Amygdala (tissue), 56 donors: Measurements from ENCODE around the gene C6orf89.

Experiments used
- DNase-seq, 56 donors: peaks; one replicate each; lab custom pipeline; 2025; lab: John Stamatoyannopoulos, UW

Gene C6orf89, protein sequence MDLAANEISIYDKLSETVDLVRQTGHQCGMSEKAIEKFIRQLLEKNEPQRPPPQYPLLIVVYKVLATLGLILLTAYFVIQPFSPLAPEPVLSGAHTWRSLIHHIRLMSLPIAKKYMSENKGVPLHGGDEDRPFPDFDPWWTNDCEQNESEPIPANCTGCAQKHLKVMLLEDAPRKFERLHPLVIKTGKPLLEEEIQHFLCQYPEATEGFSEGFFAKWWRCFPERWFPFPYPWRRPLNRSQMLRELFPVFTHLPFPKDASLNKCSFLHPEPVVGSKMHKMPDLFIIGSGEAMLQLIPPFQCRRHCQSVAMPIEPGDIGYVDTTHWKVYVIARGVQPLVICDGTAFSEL

DNA sequence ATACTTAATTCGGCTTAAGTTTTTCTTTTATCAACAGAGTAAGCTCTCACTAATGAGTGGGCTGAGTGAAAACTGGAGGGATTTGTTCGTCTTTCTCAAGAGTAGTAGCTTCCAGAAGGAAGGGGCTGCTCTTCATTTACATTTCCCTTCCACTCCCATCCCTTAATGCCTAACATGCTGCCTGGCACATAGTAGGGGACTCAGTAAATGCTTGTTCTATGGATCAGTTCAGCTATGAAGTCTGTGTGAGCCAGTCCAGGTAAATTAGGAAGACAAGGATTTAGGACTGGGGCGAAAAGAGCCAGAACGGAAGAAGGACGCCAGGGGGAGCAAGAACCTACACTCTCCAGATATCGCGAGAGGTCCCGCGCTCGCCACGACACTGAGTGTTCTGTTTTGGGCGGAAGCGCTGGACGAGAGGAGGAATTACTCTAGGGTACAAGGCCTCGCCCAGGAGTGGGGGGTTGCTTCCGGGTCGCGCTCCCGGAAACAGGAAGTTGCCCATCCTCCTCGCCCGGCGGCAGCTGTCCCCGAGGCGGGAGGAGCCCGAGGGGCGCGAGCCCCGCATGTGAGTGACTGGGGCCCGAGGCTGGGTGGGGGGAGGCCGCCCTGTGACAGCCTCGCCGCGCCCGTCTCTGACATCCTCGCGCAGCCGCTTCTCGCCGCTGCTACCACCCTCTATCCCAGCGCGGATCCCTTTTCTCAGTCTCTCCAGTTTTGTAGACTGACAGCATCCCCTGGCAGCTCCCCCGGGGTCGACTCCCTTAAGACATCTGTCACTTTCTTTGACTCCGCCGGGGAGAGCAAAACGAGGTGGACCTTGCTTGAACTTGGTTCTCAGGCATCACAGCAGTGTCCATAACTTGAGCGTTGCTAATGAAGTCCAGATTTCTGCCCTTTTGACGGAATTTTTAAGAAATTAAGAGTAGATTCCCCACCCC is at the start of gene C6orf89:
C6orf89 (plus strand) TSS at position 492 of the 941 bp plus-strand sequence. CDS start 13,493 bp downstream, outside the sequence.
- peak in 55 of 56 donors; percentile 71 to 99 (median 96) for DNase-seq

DNA sequence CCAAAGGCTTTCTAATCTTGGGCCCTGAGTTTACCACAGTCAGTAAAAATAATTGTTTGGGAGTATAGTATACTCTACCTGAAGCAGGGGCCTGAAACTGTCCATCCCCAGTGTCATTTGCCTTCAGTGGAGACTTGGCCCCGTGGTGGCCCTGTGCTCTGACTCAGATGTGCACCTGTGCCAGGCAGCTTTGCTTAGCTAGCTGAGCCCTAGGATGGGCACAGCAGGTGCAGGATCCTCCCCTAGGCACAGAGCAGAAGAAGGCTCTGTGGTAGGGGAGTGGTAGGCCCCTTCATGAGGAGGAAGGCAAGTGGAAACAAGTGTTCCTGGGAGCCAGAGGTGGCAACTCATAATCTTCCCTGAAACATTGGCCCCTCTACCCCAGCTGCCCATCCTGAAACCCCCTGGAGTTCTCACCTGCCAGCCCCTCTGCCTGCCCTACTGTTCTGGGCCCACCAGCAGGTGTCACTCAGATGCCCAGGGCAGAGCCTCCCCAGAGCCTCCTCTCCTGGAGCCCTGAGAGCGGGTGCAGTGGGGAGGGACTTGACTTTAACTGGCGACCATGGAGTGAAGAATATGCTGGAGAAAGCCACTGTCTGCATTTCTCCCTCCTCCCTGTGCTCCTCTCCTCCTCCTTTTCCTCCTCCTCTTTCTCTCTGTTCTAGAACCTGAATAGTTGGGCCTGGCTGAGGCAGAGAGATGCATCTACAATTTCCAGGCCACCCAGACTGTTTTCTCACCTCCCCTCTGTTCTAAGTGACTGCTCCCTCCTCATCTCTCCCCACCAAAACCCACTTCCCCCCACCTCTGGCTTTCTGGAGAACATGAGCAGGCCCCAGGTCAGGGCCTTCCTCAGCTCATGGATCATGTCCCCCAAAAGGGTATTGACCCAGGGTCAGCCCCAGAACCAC is 49.4 kb upstream of the C6orf89 start:
- DNase-seq, result no peak

DNA sequence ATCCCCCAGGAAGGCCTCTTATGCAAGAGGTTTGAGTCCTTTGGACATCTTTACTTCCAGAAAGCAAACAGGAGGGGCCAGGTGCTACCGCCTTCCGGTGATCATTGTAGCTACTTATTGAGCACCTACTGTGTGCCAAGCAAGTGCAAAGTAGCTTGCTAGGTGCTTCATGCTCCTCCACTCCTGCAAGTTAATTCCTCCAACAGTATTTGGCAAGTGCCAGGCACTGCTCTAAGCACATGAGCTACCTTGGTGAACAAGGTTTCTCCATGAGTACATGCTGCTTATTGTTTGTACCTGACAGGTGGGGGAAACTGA is 48.8 kb upstream of the C6orf89 start:
- DNase-seq, result no peak

DNA sequence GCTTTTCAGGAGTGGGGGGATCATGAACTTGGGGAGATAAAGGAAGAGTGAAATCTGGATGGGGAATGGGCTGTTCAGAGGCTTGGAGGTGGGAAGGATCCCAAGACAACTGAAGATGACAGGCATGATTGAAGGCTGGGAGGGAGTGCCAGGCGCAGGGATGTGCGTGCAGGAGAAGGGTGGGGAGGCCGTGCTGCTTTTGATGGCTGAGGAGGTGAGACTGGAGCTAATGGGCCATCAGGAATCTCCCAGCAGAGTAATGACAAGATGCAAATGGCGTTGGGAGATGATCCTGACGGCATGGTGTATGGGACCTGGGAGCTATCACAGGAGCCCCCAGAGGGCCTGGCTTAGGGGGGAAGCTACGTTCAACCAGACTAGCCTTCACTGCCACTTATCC is 48.1 kb upstream of the C6orf89 start:
- DNase-seq, result no peak

DNA sequence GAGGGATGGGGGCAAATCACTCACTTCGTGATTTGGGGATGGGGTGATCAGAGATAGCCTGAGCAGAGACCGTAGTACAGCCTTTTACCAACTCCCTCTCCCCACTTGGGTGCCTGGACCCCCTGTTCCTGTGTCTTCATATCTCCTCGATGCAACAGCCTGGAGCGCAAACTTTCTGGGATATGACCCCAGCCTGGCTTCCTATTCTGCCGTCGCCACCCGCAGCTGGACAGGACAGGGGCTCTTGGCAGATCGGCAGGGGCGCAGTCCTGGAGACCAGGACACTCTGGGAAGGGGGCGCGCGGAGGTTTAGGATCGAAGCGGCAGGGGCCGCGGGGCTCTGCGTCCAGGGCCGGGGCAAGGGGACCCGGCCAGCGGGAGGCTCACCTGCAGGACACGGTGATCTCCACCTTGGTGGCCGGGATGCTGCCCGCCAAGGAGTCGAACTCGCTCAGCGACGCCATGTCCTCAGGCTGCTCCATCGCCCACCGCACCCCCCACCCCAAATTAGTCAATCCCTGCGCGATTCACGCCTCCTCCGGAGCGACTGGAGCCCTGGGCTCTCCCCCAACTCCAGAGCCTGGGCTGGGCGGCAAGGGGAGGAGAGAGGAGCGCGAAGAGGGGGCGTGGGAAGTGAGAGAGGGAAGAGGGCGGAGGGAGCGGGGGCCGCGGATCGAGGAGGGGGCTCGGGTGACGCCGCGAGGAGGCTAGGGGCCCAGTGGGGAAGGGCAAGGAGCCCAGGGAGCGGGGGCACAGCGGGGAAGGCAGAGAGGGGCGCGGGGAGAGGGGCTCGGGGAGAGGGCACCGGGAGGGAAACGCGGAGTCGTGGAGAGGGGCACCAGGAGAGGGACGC is 46.6 kb upstream of the C6orf89 start, which contains the start of gene CPNE5:
CPNE5 (minus strand) TSS at position 549 of the 853 bp plus-strand sequence; CDS start at position 482, 67 bp downstream.
- peak in 4 of 56 donors; percentile 23 to 35 (median 28) for DNase-seq

DNA sequence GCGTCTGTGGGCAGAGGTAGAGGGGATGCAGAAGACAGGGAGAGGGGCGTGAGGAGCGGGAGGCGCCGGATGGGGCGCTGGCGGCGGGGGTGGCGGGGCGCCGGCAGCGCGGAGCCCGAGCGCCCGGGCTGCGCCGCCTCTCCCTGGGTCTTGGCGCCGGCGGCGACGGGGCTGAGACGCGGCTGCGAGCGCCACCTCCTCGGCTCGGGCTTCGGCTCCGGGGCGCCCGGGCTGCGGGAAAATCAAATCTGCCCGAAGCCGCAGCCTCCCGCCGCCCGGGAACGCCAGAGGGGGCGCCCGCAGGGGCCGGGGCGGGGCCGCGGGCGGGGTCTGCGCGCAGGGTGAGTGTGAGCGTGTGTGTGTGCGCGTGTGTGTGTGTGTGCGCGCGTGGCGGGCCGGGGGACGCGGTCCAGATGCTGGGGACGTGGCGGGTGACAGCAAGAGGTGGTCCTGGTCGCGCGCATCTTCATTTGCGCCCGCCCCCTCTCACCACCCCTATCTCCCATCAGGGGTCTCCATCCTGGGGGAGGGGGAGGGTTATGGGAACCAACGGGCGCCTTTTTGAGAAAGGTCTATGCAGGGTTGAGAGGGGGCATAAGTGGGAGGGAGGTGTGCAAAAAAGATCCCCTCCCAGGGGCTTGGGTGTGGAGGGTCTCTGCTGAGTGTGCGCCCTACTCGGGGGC is 45.9 kb upstream of the C6orf89 start:
- peak in 13 of 56 donors; percentile 15 to 52 (median 32) for DNase-seq

DNA sequence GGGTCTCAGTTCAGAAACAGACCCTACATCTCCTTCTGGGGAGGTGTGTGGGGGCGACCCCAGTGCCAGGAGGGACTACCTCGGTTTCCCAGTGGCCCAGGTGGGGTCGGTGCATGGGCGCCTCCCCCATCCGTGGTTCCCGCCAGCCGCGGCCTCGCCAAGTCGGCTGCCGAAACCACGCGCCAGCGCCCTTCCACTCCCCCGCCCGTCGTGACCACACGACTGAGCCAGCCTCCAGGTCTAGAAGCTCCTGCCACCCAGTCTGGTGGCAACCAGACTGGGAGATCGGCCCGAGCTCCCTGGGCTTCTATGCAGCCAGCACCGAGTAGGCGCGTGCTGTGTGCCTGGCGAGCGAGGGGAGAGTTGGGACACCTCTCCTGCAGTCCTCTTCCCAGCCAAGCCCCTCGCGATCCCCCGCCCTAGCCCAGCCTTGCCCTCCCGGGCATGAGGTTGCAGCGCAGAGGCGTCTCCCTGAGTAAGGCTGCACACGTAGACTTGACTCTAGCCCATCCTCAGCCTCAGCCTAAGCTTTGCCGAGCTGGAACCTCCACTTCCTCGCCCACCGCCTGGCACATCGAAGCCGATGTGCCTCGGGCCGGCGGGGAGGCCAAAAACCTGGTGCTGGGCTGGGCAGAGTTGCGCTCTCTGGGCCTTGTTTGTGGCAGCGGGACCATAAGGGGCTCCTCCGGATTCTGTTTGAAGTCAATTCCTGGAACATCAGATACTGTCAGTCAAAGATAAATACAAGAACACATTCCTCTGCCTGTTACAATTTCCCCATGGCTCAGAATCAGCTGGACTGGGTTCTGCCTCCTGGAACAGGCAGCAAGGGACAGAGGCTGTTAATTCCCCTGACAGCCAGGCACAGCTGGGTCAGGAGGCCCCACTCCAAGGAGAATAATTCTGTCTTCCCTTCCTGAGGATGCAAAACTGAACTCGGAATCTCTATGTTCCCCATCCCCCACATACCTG is 45.0 kb upstream of the C6orf89 start:
- DNase-seq, result peak in 6 of 56 donors; percentile 19 to 52 (median 34)

DNA sequence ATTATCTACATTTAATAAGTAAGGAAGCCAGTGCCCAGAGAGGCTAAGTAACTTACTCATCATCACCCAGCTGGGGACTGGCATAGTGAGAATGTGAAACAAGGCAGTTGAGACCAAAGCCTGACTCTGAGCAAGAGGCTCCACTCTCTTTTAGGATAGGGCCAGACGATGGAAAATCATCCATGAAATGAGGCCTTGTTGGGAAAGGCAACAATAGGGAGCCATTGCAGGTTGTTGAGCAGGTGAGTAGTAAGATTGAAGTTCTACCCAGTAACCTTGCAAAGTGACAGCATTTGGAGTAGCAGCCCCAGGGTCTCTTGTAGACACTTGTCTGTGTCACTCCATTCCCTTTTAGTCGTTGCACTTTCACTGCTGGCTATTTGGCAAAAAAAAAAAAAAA is 44.0 kb upstream of the C6orf89 start:
- DNase-seq, result no peak

DNA sequence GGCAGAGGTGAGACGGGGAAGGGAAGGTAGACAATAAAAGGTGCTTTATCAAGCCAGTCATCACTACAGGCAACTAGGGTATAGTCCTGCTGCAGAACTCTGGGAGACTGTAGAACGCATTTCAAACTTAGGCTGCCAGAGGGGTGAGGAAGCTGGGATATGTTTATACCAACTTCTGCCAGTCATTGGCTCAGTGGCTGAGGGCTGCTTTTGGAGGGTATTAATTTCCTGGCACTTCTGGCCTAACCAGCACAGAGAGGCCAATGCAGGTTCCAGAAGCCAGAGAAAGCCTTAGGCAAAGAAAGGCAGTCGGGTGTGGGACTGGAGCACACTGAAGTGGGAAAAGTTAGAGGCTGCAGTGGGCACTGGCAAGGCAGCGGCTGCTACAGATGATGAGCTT is 42.6 kb upstream of the C6orf89 start:
- no peak for DNase-seq

DNA sequence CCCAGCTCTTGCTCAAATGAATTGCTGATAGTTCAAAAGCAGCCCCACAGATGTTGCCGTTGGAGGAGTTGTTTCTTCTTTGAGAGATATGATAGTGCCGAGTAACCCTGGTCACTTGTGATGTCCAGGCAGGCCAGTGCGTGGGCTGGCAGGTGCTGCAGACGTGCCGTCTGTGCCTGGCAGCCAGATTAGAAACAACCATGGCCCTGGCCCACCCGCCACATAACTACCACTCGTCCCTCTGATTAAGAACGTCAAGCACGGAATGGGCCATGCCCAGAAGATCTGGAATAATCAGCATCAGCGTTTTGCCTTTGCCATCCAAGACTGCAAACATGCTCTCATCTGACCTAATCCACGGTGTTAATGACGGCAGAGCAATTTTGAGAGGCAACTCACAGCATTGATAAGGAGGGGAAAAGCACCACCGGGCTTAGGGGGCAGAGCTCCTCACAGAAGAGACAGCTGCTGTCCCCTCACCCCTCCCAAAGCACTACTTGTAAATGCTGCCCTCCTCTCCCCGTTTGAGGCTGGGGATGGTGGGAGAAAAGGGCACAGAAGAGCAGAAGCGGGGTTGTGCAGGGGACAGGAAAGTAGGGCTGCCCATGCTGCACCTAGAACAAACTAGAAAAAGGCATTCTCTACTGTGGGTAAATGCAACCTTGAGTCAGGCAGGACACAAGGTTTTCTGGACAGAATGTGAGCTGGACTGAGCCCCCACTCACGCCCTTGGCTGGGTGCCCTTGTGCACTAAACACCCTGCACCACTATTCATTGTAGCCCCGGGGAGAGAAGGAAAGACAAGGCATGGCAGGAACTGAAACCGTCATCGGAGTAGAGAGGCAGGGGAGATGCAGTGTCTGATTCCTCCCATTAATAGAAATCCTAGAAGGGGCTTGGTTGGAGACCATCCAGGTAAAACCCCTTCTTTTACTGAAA is 41.3 kb upstream of the C6orf89 start:
- DNase-seq, result no peak

DNA sequence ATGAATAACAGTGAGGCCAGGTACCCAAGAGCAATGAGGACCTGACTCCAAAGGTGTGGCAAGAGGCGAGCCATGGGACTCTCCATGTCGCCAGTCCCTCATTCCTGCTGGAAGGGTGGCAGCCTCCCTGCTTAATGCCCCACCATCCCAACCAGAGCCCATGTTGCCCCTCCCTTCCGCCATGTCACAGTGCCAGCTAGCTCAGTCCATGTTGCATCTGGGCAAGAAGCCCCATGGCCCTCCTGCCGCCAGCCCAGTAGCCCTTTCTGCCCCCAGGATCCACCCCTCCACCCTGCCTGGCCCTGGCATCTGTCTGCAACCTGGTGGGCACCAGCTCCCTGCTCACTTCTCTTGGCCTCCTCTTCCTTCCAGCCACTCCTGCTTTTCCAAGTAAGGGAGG is 40.5 kb upstream of the C6orf89 start:
- no peak for DNase-seq

DNA sequence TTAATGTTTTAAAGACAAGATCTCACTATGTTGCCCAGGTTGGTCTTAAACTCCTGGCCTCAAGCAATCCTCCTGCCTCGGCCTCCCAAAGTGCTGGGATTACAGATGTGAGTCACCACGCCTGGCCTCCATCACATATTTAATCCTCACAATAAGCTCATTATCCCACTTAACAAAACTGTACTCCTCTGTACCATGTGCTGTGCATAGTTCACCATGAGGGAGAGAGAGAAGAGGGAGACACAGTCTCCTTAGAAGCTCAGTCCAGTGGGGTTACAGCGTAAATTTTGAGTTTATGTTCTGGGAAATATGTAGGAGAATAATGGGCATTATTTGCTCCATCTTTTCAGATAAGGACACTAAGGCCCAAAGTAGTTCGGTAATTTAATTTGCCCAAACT is 38.6 kb upstream of the C6orf89 start:
- DNase-seq, result no peak

DNA sequence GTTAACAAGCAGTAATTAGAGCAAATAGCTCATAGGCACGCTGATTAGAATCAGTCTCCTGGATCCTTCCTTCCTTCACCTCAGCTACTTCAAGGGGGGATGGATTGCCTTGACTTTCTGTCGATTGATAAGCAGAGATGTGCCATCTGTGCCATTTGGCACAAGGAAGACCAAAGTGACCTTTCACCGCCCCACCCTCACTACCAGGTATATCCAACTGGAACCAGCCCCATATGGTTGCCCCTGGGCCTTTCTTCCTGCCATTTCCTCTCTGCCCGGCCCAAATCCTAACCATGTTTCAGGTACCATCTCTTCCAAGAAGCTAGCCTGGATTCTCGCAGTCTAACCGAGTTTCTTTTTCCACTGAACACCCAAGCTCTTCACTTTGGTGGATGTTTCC is 37.8 kb upstream of the C6orf89 start:
- DNase-seq, result no peak

DNA sequence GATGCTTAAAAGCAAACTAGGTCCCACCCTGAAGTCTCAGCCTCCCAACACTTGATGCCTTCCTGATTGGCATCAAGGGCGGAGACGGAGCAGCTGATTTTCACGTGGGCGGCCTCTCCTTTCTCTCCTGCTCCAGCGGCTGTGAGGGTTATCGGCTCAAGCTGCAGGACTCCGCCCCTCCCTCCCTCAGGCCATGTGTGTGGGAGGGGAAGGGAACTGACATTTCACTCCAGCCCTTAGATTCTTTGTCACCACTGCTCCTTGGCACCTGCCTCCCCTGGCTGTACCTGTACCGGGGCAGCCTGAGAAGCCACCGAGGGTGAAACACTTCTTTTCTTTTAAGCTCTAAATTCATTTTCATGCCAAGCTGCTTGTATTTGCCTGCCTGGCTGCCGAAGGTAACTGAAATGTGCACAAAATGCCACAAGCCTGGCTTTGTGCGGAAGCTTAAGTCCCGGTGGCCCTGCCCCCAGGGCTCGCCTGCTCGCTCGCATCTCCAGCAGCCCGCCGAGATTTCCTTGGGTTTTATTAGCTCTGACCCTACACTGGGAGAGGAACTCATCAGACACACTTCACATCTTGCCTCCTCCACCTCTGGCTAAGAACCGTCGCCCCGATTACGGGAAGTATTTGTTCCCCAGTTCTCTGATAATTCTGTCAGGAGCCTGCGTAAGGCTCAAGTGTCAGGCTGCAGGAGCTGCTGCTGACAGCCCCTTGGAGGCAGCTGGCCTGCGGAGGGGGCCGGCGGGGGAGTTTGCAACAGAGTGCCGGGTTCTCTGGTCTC is 36.9 kb upstream of the C6orf89 start:
- DNase-seq, result peak in 5 of 56 donors; percentile 17 to 34 (median 21)

DNA sequence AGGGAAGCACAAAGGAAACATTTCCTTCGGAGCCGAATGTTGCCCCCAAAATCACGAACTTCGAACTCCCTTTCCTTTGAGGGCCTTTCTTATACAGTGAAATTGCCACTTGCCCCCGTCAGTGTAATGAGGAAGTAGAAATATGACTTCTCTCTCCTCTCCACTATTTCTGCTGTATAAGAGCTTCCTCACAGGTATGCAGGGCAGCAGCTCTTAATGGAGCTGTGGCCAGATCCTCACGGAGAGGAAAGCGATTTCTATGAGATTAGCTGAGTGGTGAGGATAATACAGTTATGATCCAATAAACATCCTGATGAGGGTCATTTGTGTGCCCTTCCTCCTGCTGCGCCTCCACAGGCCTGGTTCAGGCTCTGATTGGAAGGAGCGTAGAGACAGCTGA is 35.7 kb upstream of the C6orf89 start:
- DNase-seq, result no peak
